Caco-2 (cell line): ENCODE results near the gene PMM1. TPM values are rescaled to one million over a fixed set of nuclear protein-coding genes. Genes with fewer than 3 reads are reported as not detected.

Experiments used
- BruUV-seq: library from RNA; stranded (reverse); fragments of 400-500 nt; replicated peaks from 2 replicates; lab custom pipeline; 2021; lab: Mats Ljungman, UMichigan
- CTCF ChIA-PET: fragments of 300-600 bp; sonication (Branson Sonifier 250); formaldehyde crosslinking; loops from one replicate; lab custom pipeline; 2022; ENCODE audit warnings: antibody characterized with exemption; lab: Charles Lee
- POLR2A ChIA-PET: fragments of 300-600 bp; sonication (Branson Sonifier 250); formaldehyde crosslinking; loops from one replicate; lab custom pipeline; 2022; ENCODE audit warnings: antibody characterized with exemption; lab: Charles Lee
- DNase-seq, 2 experiments: peaks; one replicate each; pipeline versions ENCODE4 v3.0.0 to v3.0.0-alpha.2; 2020 to 2022
- H3K27me3 ChIP-seq: replicated peaks from 2 replicates; pipeline ENCODE4 v1.6.0; 2011; ENCODE audit warnings: low read length; ENCODE audit not compliant: control insufficient read depth, insufficient read depth
- H3K36me3 ChIP-seq: 2 replicates; pipeline ENCODE4 v1.5.1; 2011; ENCODE audit warnings: low read length; ENCODE audit not compliant: control insufficient read depth, insufficient read depth
- H3K4me1 ChIP-seq: fragments of 250-450 bp; sonication (Bioruptor Pico); 2 replicates; pipeline ENCODE4 v1.5.1; 2020; ENCODE audit warnings: mild to moderate bottlenecking
- H3K4me3 ChIP-seq: 2 replicates; pipeline ENCODE4 v1.5.1; 2011; ENCODE audit warnings: low read depth, mild to moderate bottlenecking, control low read depth, low read length
- H3K9me3 ChIP-seq: fragments of 250-450 bp; sonication (Bioruptor Pico); 2 replicates; pipeline ENCODE4 v1.5.1; 2020; ENCODE audit warnings: mild to moderate bottlenecking, moderate library complexity
- H3K27ac Mint-ChIP-seq: one replicate; pipeline ENCODE4 v1.8.0; 2022; ENCODE audit warnings: mixed read lengths; ENCODE audit not compliant: unreplicated experiment
- H3K27me3 Mint-ChIP-seq: one replicate; pipeline ENCODE4 v1.8.0; 2022; ENCODE audit warnings: mixed read lengths; ENCODE audit not compliant: insufficient read depth, unreplicated experiment
- H3K36me3 Mint-ChIP-seq: one replicate; pipeline ENCODE4 v1.8.0; 2022; ENCODE audit warnings: mild to moderate bottlenecking, mixed read lengths; ENCODE audit not compliant: insufficient read depth, unreplicated experiment
- H3K4me1 Mint-ChIP-seq: one replicate; pipeline ENCODE4 v1.8.0; 2022; ENCODE audit warnings: low read depth, mixed read lengths; ENCODE audit not compliant: unreplicated experiment
- H3K4me3 Mint-ChIP-seq: one replicate; pipeline ENCODE4 v1.8.0; 2022; ENCODE audit warnings: mild to moderate bottlenecking, moderate library complexity, mixed read lengths; ENCODE audit not compliant: unreplicated experiment
- H3K9me3 Mint-ChIP-seq: one replicate; pipeline ENCODE4 v1.8.0; 2022; ENCODE audit warnings: mixed read lengths; ENCODE audit not compliant: unreplicated experiment
- intact Hi-C: fragments of 100-400 bp; cut with micrococcal nuclease; formaldehyde crosslinking; loops from one replicate; pipeline ENCODE4 v1.10.0; 2022; ENCODE audit not compliant: unreplicated experiment
- total RNA-seq: library from RNA; stranded (reverse); gene quantifications from 2 replicates; pipeline ENCODE4 v1.2.3, GENCODE V29; 2022
- TF ChIP-seq, protein P1 (sequence below), 2 experiments: fragments of 200-600 bp in 1 of 2; IDR thresholded peaks; 1 replicate in 1 of 2; 2 replicates in 1 of 2; pipeline versions ENCODE4 v1.5.1 to v1.8.0; 2011 to 2022; ENCODE audit warnings: antibody characterized with exemption in 1 of 2, control low read depth in 1 of 2, inconsistent platforms in 1 of 2, low read depth in 1 of 2, low read length in 1 of 2, mild to moderate bottlenecking in 1 of 2, moderate library complexity in 1 of 2; ENCODE audit not compliant: insufficient read depth in 1 of 2, severe bottlenecking in 1 of 2, unreplicated experiment in 1 of 2

PMM1 gene
- total RNA-seq, 1 experiment from 2014 or later = 29.6 TPM

- intact Hi-C loops = no loop called here
- CTCF ChIA-PET = no interaction called here
- BruUV-seq = no TSS peak
Measured at GRCh38 chr22:41539146-41540005, 50.3 kb downstream of the PMM1 start.

DNA sequence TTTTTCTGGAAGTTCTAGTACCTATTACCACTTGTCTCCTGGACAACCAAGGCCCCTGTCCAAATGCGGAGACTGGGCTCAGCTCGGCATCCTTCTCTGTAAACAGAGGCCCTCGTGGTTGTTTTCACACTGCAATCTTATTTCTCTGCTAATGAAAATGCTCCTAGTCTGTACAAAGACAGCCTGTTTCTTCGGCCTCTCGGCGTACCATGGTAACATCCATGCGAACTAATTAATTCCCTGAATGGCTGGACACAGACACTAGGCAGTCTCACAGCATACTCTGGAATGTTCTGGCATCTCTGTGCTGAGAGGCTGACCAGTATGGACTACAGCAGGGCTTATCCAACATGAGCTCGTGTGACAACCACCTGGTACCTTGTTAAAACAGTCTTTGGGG, 51.1 kb downstream of the PMM1 start:
- TF ChIP-seq, protein P1, sequence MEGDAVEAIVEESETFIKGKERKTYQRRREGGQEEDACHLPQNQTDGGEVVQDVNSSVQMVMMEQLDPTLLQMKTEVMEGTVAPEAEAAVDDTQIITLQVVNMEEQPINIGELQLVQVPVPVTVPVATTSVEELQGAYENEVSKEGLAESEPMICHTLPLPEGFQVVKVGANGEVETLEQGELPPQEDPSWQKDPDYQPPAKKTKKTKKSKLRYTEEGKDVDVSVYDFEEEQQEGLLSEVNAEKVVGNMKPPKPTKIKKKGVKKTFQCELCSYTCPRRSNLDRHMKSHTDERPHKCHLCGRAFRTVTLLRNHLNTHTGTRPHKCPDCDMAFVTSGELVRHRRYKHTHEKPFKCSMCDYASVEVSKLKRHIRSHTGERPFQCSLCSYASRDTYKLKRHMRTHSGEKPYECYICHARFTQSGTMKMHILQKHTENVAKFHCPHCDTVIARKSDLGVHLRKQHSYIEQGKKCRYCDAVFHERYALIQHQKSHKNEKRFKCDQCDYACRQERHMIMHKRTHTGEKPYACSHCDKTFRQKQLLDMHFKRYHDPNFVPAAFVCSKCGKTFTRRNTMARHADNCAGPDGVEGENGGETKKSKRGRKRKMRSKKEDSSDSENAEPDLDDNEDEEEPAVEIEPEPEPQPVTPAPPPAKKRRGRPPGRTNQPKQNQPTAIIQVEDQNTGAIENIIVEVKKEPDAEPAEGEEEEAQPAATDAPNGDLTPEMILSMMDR (IDR thresholded peaks at IDR 0.05; ENCODE audit: insufficient read depth in 1 of 2, low read depth in 1 of 2, low read length in 1 of 2, severe bottlenecking in 1 of 2, unreplicated experiment in 1 of 2) = no peak
- H3K27me3 Mint-ChIP-seq = no peaks in the 10 kb centered on the region
- no TSS peak for BruUV-seq
- no peak for DNase-seq
- peaks cover 18% of the 10 kb centered on the region for H3K4me1 Mint-ChIP-seq
- H3K4me3 Mint-ChIP-seq = no peak overlapping the region
- H3K4me1 ChIP-seq = peaks cover 8% of the 10 kb centered on the region
- H3K36me3 ChIP-seq = no peaks in the 10 kb centered on the region; the same call in 1 of the 2 replicates
- H3K9me3 ChIP-seq = no peaks in the 10 kb centered on the region
- no peak overlapping the region for H3K27ac Mint-ChIP-seq
- peaks cover 41% of the 10 kb centered on the region for H3K36me3 Mint-ChIP-seq
- intact Hi-C loops = no loop called here
- H3K9me3 Mint-ChIP-seq = no peaks in the 10 kb centered on the region
- ChIA-PET CTCF (no interaction called here), POLR2A (no interaction called here)
- no peak overlapping the region for H3K4me3 ChIP-seq
- H3K27me3 ChIP-seq = no peaks in the 10 kb centered on the region

More at GRCh38 chr22:41539146-41540005, 50.3 kb downstream of the PMM1 start:
- peaks cover 10% of the 10 kb centered on the region for H3K4me1 ChIP-seq
- no peak overlapping the region for H3K4me3 ChIP-seq
- Mint-ChIP-seq H3K27me3 (no peaks in the 10 kb centered on the region), H3K27ac (no peak overlapping the region), H3K4me1 (peaks cover 18% of the 10 kb centered on the region), H3K9me3 (no peaks in the 10 kb centered on the region), H3K4me3 (no peak overlapping the region), H3K36me3 (peaks cover 38% of the 10 kb centered on the region)
- no peaks in the 10 kb centered on the region for H3K27me3 ChIP-seq
- TF ChIP-seq, protein P1 (IDR thresholded peaks at IDR 0.05; ENCODE audit: insufficient read depth in 1 of 2, low read depth in 1 of 2, low read length in 1 of 2, severe bottlenecking in 1 of 2, unreplicated experiment in 1 of 2) = no peak
- DNase-seq = no peak
- POLR2A ChIA-PET = no interaction called here
- no peaks in the 10 kb centered on the region; the same call in 1 of the 2 replicates for H3K36me3 ChIP-seq
- H3K9me3 ChIP-seq = no peaks in the 10 kb centered on the region

DNA sequence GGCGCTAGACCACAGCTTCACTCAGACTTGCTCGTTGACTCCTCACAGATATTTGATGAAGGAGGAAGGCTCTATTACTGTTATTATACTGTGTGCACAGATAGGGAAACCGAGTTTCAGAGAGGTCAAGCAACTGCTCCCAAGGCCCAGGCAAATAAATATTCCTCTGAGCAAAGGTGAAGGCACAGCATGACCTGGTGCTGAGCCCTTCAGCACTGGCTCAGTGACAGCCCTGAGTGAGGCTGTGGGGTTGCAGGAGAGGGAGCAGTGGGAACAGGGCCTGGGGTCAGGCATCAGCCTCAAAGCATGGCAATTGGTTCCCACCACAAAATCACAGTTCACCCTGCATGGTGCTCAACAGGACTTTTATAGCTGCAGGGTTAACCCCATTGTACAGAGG, 52.4 kb downstream of the PMM1 start:
- no peak for DNase-seq
- Mint-ChIP-seq H3K27ac (no peak overlapping the region), H3K27me3 (no peaks in the 10 kb centered on the region), H3K9me3 (no peaks in the 10 kb centered on the region), H3K4me3 (no peak overlapping the region), H3K36me3 (peaks cover 48% of the 10 kb centered on the region), H3K4me1 (peaks cover 8% of the 10 kb centered on the region)
- ChIA-PET POLR2A (interaction anchor here (0.6 kb wide), 1 partner anchor 204 kb away, joined by 3 read pairs; no protein-coding TSS in a partner anchor), CTCF (interaction anchor here (0.6 kb wide), 1 partner anchor 236 kb away, joined by 3 read pairs; the partner anchor contains the start of gene ZC3H7B)
- Histone ChIP-seq H3K4me1 (0 out of 2 replicates have a peak, but pooled peaks cover 4% of the 10 kb centered on the region), H3K9me3 (no peaks in the 10 kb centered on the region), H3K36me3 (no peaks in the 10 kb centered on the region; the same call in 1 of the 2 replicates), H3K27me3 (no peaks in the 10 kb centered on the region), H3K4me3 (no peak overlapping the region)
- no TSS peak for BruUV-seq
- TF ChIP-seq, protein P1 (IDR thresholded peaks at IDR 0.05; ENCODE audit: insufficient read depth in 1 of 2, low read depth in 1 of 2, low read length in 1 of 2, severe bottlenecking in 1 of 2, unreplicated experiment in 1 of 2) = no peak
- intact Hi-C loops = no loop called here
